Activated effector memory CD4-positive, alpha-beta T cell treated with Interleukin-2 at 50 U/mL for 16 hours (primary cell): Measurements from ENCODE around the gene FAM20A.
"Not testable (repeated sequence)": the region's sequence is repeated elsewhere in the genome, so short reads cannot be mapped to it uniquely, and the experiment has no call there.

ENCODE experiments used
- DNase-seq: peaks from one replicate; pipeline ENCODE4 v3.0.0-alpha.2; 2020

FAM20A gene

DNA sequence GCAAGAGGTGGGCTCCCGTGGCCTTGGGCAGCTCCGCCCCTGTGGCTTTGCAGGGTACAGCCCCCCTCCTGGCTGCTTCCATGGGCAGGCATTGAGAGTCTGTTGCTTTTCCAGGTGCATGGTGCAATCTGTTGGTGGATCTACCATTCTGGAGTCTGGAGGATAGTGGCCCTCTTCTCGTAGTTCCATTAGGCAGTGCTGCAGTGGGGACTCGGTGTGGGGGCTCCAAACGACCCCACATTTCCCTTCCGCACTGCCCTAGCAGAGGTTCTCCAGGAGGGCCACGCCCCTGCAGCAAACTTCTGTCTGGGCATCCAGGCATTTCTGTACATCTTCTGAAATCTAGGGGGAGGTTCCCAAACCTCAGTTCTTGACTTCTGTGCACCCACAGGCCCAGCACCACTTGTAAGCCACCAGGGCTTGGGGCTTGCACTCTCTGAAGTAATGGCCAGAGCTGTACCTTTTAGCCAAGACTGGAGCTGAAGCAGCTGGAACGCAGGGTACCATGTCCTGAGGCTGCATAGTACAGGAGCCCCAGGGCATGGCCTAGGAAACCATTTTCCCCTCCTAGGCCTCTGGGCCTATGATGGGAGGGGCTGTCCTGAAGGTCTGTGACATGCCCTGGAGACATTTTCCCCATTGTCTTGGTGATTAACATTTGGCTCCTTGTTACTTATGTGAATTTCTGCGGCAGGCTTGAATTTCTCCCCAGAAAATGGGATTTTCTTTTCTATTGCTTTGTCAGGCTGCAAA is 82.9 kb downstream of the FAM20A start:
- DNase-seq: no peak

DNA sequence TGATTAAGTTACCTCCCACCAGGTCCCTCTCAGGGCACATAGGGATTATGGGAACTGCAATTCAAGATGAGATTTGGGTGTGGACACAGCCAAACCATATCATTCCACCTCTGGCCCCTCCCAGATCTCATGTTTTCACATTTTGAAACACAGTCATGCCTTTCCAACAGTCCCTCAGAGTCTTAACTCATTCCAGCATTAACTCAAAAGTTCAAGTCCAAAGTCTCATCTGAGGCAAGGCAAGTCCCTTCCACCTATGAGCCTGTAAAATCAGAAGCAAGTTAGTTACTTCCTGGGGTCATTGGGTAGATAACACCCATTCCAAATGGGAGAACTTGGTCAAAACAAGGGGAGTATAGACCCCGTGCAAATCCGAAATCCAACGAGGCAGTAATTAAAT is 83.6 kb downstream of the FAM20A start:
- DNase-seq: not testable (repeated sequence)

DNA sequence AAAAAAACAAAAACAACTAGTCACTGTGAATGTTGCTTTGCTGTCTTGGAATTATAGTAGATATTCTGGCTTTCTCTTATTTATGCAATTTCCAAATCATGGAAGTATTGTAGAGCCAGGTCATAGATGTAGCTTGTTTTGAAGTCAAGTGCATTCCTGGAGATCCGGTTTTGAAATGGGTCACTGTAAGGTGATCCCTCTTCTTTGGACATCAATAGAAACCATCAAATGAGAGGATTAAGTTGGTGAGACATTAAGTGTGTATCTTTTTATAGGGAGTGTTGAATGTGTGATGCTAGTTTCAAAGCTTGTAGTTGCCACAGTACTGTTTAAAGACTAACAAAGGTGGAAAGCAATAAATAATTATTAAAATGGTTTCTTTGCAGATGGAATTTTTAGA is 84.4 kb downstream of the FAM20A start:
- DNase-seq: no peak

DNA sequence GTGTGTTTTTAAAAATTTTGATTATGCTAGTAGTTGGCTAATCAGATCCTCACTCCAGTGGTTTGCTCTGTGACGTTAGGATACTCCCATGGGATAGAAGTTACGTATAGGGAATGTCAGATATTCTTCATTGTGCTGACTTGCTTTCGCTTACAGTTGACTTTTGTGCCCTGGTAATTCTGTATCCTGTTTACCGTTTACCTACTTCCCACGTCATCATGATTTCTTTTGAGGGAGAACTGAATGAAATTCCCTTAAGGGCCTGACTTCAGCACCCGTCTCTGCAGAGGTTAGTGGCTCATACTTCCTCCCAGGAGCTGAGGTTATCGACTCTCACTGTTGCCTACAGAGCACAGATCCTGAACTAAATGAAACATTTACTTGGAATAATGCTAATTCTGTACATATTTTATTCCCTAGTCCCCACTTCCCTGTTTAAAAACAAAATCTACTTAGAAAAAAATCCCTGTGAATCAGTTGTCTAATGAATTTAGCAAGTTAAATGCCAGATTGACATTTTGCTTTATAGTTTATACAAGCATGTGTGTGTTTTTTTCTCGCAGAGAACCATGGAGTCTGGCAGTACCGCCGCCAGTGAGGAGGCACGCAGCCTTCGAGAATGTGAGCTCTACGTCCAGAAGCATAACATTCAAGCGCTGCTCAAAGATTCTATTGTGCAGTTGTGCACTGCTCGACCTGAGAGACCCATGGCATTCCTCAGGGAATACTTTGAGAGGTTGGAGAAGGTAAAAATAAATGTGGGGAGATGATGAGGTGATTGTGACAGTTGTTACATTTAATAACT is 86.1 kb downstream of the FAM20A start:
- no peak for DNase-seq

DNA sequence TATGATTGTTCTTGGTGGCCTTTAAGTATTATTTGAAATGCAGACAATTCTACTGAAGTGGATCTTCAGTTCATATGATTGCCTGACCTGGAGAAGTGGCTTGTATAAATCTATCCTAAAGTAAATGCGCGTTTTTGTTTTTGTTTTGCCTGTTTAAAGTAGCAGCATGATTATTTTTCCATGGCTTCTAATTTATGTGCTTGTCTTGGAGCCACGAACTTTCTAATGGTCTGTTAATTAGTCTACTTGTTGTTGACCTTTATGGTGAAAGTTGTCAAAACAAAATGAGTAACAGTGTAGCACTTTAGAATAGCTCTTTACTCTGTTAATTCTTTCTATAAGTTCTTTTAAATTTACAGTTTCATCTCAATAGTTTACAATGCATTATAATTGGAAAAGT is 87.2 kb downstream of the FAM20A start:
- no peak for DNase-seq

DNA sequence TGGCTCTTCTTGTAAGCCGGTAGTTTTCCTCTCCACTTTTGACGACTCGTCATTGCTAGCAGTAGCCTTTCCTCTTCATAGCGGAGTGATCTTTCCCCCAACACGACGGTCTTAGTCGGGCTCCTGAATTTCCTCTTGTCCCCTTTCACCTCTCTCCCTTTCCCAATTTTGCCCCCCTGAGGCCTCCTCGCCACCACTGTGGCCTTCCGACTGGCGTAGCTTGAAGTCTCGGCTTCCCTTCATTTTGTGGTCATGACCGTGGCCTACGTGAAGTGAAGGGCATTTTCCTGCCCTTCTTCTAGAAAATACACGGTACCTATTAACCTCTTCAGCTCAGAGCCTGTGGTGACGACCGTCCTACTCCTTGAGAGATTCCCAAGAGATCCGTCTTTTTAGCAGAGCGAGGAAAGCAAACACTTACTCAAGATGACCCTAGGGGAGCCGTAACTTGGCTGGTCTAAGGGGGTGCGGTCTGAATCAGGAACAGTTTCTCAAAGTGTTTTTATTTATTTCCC is 88.2 kb downstream of the FAM20A start:
- no peak for DNase-seq

DNA sequence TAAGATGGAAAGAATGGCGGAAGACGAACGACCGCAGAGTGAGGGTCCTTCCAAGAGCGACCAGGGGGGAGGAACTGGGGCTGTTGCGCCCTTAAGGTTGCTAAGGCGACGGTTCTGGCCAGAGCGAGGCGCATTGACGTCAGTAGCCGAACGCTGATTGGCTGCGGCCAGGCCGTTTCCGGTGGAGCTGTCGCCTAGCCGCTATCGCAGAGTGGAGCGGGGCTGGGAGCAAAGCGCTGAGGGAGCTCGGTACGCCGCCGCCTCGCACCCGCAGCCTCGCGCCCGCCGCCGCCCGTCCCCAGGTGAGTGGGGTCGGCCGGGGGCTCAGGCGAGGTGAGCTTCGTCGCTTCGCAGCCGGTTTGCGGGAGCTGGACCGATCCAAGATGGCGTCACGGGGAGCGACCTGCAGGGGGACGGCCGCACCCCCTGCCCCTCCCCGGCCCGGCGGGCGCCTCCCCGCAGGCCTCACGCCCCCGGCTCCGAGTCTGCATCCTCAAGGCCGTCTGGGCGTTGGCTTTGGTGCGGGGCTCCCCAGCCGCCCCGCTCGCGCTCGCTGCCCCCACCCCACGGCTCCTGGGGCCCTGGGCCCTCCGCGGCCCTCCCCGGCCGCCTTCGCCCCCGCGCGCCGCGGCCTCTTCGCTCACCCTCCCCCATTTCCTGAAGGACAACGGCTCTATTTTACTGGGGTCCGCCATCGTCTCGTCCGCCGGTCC is 88.8 kb downstream of the FAM20A start, which contains the start of gene PRKAR1A:
PRKAR1A (plus strand) TSS at position 184 of the 713 bp plus-strand sequence. CDS start 2,970 bp downstream, outside the sequence.
- peak; percentile 86 for DNase-seq

DNA sequence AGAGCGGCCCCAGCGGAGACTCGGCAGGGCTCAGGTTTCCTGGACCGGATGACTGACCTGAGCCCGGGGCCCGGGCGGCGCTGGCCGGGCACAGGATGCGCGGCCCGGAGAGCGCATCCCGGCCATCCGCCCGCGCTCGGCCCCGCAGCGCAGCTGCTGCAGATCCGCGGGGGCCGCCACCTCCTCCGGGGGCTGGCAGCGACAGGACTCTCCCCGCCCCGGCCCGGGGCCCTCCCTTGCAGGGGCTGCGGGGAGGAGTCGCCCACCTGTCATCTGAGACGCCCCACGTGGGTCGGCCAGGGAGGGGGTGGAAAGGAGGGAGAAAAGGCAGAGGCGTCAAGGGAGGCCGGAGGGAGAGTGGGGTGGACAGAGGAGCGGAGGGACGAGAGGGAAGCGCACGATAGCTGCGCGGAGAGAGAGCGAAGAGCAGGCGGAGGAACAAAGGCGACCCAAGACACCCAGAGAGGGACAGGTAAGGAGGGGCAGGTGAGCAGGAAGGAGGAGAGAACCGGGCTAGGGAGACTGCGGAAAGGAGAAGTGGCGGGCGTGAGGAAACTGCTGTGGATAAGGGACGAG is 89.4 kb downstream of the FAM20A start:
- no peak for DNase-seq

DNA sequence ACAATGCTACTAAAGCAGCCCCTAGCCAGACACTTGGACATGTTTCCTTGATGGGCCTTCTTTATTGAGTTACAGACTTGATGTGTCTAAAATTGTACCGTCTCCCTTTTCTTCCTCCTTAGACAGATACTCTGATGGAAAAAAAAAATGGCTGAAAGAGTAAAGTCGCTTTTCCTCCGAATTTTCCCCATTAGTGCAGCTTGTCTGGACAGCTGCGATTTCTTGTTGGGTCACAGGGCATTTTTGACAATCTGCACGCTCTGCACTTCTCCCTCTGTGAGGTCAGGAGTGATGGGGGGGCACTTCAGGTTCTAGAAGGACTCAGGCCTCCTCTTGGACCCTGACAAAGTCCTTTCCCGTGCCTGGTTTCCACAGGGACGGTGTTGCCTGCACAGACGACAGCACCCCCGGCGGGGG is 89.9 kb downstream of the FAM20A start:
- DNase-seq: no peak

DNA sequence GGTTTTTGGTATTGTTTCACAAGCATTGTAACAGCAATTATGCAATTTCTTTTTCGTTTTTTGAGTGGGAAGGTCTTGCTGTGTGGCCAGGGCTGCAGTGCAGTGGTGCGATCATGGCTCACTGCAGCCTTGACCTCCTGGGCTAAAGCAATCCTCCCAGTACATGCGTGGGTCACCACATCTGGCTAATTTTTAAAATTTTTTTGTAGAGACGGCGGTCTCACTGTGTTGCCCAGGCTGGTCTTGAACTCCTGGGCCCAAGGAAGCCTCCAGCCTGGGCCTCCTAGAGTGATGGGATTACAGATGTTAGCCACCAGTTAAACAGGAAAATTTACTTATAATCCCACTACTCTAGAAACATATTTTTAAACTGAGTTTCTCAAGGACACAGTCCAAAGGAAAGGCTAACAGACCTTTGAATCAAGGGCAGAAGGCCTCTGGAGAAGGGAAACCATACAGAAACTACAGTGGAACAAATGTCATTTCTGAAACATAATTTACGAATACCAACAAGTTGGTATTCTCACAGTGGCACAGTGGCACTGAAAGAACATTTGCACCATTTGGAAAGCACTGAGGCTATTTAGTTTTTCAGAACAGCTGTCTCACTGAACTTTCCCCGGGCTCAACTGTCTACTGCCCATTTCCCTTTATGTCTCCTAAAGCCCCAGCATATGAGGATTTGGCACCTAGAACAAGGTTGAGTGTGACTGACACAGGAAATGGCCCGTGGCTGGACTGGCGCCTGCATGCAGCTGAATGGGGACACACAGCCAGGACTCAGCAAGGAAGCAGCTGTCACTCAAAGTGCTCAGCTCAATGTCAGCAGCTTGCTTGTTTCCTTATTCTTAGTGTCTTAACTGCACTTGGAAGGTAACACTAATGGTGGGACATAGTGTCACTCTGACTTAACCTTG is 91.8 kb downstream of the FAM20A start:
- no peak for DNase-seq

DNA sequence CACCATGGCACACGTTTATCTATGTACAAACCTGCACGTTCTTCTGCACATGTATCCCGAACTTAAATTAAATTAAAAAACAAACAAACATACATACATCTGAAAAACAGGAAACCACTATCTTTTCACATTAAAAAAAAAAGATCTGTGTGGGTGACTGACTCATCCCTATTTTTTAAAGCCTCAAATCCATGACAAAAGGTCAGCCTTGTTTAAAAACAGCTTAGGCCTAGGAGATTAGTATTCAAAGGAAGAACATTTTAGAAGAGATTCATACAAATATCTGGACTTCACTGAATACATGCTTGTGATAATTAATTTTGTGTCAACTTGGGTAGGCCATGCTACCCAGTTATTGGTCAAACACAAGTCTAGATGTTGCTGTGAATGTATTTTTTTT is 93.6 kb downstream of the FAM20A start:
- no peak for DNase-seq

DNA sequence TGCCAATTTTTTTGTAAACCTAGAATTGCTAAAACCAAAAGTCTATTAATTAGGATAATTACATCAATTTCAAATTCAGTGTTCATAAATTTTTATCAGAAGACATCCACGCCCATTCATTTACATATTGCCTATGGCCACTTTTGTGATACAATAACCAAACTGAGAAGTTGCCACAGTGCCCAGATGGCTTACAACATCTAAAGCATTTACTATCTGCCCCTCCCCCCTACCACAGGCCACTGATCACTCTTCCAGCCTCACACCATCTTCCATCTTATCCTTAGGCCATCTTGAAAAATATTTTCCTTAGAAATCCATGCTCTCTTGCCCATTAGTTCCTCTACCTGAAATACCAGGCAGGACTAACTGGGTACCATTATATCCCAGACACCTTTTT is 95.2 kb downstream of the FAM20A start:
- DNase-seq: no peak

DNA sequence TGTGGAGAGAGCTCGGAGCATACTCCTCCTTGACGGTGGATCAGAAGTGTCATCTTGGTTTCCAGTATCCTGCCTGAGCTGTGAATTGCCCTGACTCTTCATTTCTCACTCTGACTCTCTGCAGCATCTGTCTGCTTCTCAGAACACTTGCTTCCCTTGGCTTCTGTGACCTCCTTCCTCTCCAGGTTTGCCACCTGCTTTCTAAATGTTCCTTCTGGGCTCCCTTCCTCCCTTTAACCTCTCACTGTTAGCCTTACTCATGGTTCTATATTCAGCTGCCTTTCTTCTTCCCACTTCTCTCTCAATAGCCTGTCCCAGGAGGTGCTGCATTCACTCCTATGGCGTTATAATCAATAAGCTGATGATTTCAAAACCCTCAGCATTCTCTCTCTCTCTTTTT is 100.1 kb downstream of the FAM20A start:
- no peak for DNase-seq

DNA sequence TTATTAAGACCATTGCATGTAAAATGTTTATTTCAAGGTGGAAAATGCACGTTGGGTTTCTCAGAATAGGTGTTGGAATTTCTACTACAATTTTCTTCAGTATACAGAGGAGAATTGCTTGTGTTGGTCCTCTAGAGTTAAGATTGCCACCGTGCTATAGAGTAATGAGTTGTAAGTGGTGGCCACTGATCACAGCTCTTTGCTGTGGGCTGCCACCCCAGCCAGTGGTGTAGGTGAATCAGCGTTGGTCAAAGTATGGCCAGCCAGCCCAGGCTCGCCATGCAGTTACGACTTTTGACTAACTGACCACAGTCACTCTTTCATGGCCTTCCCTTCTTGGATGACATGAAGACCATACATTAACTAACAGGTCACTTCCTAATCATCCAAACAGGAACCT is 101.6 kb downstream of the FAM20A start:
- DNase-seq: no peak

DNA sequence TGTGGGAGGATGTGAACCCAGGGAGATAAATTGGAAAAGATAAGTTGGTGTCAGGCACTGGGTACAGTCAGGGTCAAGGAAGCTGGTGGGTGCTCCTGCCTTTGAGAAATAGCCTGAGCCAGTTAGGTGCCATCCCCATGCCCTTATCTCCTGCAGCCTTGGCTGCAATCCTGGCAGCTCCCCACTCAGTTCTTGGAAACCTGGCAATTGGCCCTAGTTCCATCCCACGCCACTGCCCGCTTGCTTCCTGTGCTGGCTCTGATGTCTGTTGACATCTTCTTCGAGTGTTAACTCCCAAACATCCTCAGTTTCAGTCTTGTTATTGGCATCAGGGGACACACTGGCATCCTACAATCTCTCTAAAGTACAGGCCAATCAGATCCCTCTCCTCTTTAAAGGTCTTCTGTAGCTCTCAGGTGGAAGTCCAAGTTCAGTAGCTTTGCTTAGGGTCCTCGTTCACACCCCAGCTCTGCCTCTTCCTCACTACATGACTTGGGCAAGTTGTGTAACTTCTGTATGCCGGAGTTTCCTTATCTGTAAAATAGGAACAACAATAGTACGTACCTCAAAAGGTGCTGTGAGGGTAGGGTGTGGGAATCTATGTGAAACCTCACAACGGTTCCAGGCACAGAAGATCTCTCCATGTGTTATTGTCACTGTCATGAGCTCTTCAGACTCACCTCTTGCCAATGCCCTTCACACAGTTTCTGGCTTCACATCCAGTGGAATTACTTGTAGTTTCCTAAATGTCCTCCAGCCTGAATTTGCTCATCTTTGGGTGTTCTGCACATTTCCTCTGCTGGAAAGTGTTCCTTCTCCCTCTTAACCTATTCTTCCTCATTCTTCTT is 102.5 kb downstream of the FAM20A start:
- no peak for DNase-seq

DNA sequence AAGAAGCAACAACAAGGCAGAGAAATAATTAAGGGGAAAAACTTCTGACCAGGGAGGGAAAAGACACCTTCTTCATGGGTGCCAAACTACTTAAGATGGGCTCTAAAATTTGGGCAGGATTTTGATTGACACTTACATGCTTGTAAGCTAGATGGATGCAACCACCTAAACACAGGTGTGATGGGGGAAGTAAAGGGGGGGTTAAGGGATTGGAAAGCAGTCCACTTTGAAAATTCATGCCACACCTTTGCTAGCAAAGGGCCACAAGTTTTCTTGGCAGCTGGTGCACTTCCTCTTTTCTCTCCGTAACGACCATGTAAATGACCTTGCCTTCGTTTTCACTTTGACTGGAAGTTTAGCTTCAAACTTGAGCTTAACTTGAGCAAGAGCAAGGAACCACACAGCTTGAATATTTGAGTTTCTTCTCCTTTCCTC is 103.3 kb downstream of the FAM20A start:
- DNase-seq: no peak

DNA sequence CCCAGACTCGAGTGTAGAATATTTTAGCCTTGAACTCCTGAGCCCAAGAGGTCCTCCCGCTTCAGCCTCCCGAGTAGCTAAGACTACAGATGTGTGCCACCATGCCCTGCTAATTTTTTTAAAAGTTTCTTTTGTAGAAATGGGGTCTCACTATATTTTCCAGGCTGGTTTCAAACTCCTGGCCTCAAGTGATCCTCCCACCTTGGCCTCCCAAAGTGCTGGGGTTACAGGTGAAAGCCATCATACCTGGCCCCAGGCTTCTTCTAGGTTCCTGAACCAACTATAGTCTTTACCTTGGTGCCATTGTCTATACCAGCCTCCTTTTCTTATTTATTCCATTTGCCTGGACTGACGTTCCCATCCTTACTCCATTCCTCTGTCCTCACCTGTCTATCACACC is 106.1 kb downstream of the FAM20A start:
- no peak for DNase-seq

DNA sequence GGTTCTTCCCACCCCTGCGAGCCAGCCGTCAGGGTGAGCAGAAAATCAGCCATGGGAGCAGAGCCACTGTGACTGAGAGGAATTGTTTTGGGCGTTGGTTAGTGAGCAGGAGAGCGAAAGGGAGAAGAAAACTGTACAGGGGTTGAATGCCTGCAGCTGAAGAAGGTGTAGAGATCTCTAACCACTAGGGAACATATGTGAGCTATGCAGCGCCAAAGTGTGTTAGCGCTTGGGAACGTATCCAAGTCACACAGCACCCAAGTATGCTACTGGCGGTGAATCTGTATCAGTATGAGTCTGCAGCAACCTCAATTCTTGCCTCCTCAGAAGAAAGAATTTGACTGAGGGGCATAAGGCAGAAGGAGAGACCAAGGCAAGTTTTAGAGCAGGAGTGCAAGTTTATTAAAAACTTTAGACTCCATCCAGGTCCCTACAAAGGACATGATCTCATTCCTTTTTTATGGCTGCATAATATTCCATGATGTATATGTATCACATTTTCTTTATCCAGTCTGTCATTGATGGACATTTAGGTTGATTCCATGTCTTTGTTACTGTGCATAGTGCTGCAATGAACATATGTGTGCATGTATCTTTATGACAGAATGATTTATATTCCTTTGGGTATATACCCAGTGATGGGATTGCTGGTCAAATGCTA is 108.6 kb downstream of the FAM20A start:
- not testable (repeated sequence) for DNase-seq

DNA sequence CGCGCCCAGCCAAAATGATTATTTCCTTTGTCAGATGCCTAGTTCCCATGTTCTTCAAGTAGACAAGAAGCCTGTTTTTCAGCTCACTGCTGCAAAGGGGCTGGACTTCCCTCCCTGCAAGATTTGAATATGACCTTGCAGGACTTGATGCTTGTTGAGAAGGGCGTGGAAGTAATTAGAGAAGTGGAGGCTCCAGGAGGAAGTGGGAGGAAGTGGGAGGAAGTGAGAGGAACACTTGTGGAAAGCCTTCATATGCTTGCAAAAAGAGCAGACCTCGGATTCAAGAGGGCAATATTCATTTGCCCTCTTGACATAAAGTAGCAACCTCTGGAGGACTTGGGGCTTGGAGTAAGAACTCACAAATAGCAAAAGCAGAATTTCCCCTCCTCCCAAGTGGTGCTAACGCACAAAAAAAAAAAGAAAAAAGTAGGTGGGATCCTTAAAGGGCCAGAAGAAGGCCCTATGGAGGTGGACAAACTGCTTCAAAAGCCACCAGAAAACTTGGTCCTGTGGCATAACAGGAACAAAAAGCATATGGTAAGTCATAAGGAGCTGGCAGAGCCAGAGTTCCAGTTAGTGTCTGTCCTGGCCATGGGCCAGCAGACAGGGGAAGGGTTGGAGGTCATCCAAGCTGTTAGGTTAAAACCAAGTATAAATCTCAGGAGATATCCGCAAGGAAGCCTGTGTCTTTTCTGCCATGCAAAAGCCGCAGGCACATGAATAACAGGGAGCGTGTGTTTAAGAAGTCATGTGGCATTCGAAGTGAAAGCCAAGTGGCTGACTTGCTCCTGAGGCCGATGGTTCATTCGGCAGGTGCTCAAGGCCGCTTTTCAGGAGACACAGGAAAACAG is 109.6 kb downstream of the FAM20A start:
- DNase-seq: no peak
